Sciatic nerve (tissue), 2 donors: ENCODE measurements around the gene FAM124B. TPM values are rescaled to one million over a fixed set of nuclear protein-coding genes. Genes with fewer than 3 reads are reported as not detected.

ENCODE experiments used
- ATAC-seq: fragments of 200-7000 bp; cut with Tn5 transposase; one replicate; pipeline ENCODE4 v1.9.1; 2020; ENCODE audit warnings: mild to moderate bottlenecking, moderate library complexity
- DNase-seq: peaks from one replicate; pipeline ENCODE4 v3.0.0-alpha.2; 2020; ENCODE audit warnings: low spot score
- intact Hi-C: fragments of 100-400 bp; cut with DNase I; formaldehyde crosslinking; loops from one replicate; pipeline ENCODE4 v1.14.2; 2022
- total RNA-seq: library from RNA; stranded (reverse); fragmentation: NEBNext Ultra II Directional; extraction: Animal tissue kit (Norgen Biotek cat#: 25700); gene quantifications from one replicate; pipeline ENCODE4 v1.2.1, GENCODE V29; 2021
- donor health status: DM: no; HTN: no; CAD: no.
- donor health status: DM: no; HTN: no; CAD: no.

The FAM124B gene
- 6.3 TPM for total RNA-seq

- intact Hi-C loops = no loop called here
- peak; percentile 95 for ATAC-seq
- peak; percentile 74 for DNase-seq
These were observed at the start of gene FAM124B for GRCh38 chr2:224401641-224402342. TSS of gene FAM124B (minus strand) at chr2:224402107. CDS start at chr2:224401768, 339 bp downstream.

DNA sequence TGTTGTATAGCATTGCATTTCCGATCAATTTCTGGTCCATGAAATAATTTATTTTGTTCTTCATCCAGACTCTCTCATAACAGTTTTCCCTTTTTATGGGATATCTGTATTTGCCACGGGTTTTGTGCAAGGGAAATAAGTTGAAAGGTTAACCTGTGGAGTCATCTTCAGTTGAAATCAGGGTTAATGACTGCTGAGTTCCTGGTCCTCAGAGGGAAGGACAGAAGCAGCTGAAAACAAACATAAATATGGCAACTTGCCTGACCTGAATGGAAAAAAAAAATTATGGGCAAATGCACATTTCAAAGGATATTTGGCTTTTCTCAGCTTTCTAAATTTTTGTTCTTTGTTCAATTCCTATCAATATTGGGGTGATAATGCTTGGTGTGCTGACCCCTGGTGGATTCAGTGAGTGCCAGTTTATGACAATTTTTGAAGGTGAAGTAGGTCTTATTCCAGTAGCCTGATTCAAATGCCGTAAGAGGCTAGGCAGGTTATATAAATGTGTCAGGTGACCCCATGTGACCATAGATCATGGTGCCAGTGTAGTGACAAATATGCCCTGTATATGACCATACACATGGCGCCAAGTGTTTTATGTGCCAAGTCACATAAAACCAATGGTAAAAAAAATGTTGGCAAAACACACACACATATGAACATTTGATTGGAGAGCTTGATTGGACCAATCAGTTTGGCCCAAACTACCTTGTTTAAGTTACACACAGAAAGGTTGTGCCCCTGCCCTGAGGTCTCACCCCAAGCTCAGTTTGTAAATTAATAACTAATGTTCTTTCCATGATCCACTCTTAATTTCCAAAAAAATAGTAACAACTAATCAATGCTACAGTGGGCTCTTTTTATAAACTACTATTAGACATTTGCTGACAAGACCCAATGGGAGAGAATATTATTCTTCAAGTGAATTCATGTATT is 47.6 kb upstream of the FAM124B start:
- DNase-seq (no peak), ATAC-seq (no peak)
- intact Hi-C loops = loop anchor here (10.0 kb wide), 1 partner anchor 85 kb away; no protein-coding TSS in a partner anchor

DNA sequence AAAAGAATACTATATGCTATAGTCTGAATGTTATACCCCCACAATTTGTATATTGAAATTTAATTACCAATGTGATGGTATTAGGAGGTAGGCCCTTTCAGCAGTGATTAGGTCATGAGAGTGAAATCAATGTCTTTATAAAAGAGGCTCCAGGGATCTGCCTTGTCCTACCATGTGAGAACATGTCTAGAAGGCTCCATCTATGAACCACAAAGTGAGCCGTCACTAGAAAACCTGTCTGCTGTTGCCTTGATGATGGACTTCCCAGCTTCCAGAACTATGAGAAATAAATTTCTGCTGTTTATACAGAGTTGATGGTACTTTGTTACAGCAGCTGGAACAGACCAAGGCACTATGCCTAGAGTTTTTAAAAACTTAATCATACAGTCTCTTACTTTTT is 46.3 kb upstream of the FAM124B start:
- intact Hi-C loops = loop anchor here (10.0 kb wide), 1 partner anchor 83 kb away; no protein-coding TSS in a partner anchor
- DNase-seq (no peak), ATAC-seq (no peak)

DNA sequence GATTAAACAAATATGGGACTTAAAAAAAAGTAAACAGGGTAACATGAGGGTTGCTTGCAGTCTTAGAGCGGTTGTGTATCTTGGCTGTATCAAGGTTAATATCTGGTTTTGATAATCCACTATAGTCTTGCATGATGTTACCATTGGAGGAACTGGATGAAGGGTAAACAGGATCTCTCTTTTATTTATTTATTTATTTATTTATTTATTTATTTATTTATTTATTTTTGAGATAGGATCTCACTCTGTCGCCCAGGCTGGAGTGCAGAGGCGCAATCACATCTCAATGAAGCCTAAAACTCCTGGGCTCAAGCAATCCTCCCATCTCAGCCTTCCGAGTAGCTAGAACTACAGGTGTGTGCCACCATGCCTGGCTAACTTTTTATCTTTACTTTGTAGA is 42.9 kb upstream of the FAM124B start:
- DNase-seq (no peak), ATAC-seq (no peak)
- intact Hi-C loops = loop anchor here (10.0 kb wide), 1 partner anchor 80 kb away; no protein-coding TSS in a partner anchor

DNA sequence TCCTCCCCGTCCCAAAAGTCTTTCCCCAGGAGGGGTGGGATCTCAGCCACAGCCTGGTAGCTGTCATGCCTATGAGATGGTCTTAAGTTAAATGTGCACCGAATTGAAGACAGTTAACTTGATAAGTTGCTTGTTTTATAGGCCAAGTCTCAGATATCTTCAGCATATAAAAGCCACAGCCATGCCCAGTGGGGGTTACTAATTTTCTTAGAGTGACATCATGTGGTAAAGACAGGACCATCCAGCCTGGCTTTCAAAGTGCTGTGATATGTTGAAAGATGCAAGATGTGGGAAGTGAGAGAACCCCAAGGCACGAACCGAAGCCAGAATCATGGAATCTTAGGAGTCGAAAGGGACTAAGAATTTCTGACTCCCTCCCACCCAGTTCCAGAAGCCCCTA is 42.1 kb upstream of the FAM124B start:
- intact Hi-C loops = loop anchor here (10.0 kb wide), 1 partner anchor 79 kb away; no protein-coding TSS in a partner anchor
- no peak for ATAC-seq
- DNase-seq = no peak

- ATAC-seq = peak; percentile 70
- intact Hi-C loops = loop anchor here (10.0 kb wide), 1 partner anchor 78 kb away; no protein-coding TSS in a partner anchor
- DNase-seq = peak; percentile 63
These were observed 40.4 kb upstream of the FAM124B start for GRCh38 chr2:224442071-224442967.

DNA sequence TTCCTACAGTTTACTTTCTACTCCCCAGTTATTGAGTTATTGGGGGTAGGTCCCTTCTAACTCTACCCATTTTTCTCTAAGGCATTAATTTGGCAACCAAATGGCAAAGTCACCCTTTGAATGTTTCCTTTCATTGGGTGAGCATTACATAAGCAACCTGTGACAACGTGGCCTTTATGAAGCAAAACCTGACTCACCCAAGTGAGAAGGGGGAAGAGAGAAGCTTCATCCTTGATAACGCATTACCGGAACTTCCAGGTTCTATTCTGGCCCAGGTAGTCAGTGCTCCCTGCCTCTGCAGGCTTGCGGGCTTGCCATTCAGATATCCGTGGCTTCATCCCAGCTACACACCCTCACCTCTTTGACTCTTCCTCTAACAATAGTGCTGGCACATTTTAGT is 39.1 kb upstream of the FAM124B start:
- intact Hi-C loops = loop anchor here (10.0 kb wide), 1 partner anchor 76 kb away; no protein-coding TSS in a partner anchor
- ATAC-seq = no peak
- no peak for DNase-seq

DNA sequence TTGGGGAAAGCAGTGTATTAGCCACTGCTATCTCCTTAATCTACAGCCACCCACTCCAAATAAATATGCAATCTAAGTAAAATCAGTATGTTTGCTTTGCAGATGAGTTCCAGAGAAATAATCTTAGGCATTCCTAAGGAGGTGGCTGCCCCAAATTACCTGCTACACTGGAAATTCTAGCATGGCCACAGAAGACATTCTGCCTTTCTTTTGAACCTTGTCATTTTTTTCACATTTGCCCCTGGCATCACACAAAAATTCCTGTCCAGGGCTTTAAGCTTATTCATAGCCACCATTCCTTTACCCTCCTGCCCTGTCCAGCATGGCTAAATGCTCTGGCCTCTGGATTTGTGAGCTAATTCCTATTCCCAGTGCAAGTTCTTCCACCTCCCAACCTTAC is 36.8 kb upstream of the FAM124B start:
- DNase-seq (no peak), ATAC-seq (no peak)
- intact Hi-C loops = no loop called here

GRCh38 chr2:224436634-224437033 is 34.7 kb upstream of the FAM124B start:
- intact Hi-C loops = no loop called here
- no peak for ATAC-seq
- no peak for DNase-seq

DNA sequence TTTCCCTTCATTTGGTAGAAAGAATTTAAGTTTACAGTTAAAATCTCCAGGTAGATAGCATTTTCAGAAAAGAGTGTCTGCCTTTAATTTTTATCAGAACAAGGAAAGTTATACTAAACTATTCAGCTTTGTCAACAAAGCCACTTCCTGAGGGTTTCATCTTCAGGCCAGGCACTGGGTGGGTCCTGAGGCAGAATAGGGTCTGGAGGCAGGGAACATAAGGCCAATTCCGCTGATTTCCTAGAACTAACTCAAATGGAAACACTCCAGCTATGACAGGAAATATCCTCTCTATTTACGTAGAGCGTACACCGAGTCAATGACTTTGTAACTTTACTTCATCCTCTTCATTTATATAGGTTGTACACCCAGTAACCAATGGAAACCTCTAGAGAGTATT is 32.7 kb upstream of the FAM124B start:
- DNase-seq (no peak), ATAC-seq (no peak)

DNA sequence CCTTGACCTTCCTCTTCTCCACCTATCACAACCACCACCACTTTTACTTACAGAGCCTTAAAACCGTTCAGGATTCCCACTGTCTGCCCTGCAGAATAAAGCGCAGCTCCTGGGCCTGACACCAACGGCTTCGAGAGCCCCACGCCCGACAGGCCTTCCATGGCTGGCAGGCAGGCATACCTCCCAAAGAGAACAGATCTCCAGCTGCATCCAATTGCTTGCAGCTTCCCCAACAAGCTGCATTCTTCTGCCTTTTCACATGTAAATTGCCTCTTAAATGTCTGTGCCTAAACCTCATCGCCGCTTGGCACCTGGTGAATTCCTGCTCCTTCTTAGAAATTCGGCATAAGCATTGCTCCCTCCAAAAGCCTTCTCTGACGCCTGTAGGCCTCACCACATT is 31.5 kb upstream of the FAM124B start:
- no peak for DNase-seq
- ATAC-seq = no peak
- intact Hi-C loops = no loop called here

More for the DNA sequence above, 32.7 kb upstream of the FAM124B start:
- intact Hi-C loops = no loop called here

- ATAC-seq (no peak), DNase-seq (no peak)
- intact Hi-C loops = no loop called here
These were observed 30.2 kb upstream of the FAM124B start for GRCh38 chr2:224432003-224432579.

DNA sequence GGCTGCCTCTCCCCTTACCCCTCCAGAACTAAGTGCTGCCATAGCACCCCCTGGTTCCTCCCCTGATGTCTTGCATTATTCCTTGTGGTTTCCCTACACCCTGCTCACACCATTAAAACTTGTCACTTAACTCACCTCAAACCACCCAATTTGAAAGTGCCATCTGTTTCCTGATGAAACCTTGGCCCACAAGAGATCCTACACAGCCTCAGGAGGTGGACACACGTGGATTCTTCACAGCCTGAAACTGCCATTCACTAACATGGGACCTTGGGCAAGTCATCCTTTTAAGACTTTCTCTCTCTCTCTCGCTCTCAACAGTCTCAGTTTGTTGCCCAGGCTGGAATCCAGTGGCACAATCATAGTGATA is 27.5 kb upstream of the FAM124B start:
- DNase-seq (no peak), ATAC-seq (no peak)
- intact Hi-C loops = no loop called here

DNA sequence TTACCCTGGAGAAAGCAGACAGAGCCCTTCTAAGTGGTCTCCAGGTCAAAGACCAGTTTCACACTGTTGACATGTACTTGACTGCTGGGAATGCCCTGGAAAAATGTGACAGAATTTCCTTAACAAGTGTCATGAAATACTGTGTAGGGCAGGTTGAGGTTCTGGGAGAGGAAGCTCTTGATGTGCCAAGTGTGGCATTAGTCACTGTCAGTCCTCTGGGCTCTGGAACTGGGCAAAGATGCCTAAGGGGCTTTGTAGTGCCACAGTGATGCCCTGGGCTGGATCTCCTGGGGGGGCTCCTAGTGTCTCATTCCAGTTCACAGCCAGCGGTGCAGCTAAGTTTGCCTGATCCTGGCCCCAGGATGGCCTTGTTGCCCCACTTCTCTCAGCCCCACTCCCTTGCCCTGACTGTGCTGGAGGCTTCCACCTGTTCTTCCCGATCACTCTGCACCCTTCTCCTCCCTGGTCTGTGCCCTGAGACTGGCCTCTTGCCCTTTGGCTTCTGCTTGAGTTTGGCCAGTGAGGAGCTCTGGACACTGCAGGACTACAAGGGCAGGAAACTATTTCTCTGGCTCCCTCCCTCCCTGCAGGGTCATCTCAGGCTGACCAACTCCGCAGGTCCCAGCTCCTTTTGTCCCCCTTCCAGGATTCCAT is 27.0 kb upstream of the FAM124B start:
- ATAC-seq (no peak), DNase-seq (no peak)
- intact Hi-C loops = no loop called here

DNA sequence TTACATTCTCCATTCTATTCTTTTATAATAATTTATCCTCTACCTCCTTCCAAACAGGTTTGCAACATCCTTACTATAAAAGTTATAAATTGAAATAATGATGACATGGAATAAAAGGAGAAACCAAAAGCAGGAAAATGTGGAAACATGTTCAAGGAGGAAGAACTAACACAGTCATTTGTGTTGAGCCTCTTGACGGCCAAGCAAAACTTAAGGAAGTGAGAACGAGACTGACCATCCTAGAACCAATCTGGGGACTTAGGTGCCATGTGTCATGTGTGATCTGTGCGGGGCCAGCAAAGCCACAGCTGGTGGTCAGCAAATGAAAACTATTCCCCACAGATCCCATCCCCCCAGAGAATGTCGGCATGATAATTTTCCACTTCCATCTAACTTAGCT is 25.6 kb upstream of the FAM124B start:
- ATAC-seq (no peak), DNase-seq (no peak)
- intact Hi-C loops = no loop called here

- no peak for ATAC-seq
- DNase-seq = no peak
- intact Hi-C loops = no loop called here
These were observed 24.7 kb upstream of the FAM124B start for GRCh38 chr2:224426656-224427055.

- ATAC-seq (no peak), DNase-seq (no peak)
- intact Hi-C loops = no loop called here
These were observed 19.2 kb upstream of the FAM124B start for GRCh38 chr2:224421065-224421464.

- ATAC-seq (no peak), DNase-seq (no peak)
These were observed 16.0 kb upstream of the FAM124B start for GRCh38 chr2:224417947-224418346.

More at GRCh38 chr2:224417947-224418346, 16.0 kb upstream of the FAM124B start:
- intact Hi-C loops = no loop called here
